GM12801 (cell line): ENCODE data around the gene CDH26.

Source experiments
- CTCF ChIP-seq: IDR thresholded peaks from one replicate; pipeline ENCODE4 v1.5.1; 2011; ENCODE audit warnings: control low read depth; ENCODE audit not compliant: insufficient read length; ENCODE audit errors: extremely low read depth

CDH26 gene

DNA sequence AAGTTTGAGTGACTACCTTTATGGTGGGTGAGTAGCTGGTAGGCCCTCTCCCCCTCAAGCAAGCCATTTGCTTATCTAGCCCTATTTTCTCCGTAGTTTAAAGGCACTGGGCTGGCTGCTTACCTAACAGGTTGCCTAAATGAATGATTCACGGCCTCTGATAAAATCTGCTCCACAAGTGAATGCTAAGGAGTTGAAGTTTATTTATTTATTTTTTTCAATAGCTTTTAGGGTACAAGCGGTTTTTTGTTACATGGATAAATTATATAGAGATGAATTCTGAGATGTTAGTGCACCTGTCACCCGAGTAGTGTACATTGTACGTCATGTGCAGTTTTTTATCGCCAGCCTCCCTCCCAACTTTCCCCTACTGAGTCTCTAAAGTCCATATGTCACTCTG, 8.3 kb upstream of the CDH26 start:
- TF ChIP-seq CTCF = no peak

DNA sequence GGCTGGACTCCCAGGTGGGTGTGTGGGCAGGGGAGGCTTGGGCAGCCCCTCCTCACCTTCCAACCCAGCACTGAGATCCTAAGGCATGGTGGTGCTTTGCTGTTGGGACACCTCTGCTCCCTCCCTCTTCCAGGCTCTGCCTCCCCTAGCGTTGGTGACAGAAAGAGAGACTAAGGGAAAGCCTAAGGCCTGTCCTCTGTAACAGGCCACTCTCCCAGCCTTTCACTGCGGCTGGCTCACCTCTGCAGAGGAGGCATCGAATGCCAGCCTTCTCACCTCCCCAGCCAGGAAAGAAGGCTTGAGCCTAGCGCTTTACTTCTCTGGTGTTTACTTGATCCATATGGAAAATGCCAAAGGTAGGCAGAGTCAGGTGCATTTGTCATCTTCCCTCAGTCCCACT, 3.5 kb upstream of the CDH26 start:
- TF ChIP-seq CTCF = no peak

DNA sequence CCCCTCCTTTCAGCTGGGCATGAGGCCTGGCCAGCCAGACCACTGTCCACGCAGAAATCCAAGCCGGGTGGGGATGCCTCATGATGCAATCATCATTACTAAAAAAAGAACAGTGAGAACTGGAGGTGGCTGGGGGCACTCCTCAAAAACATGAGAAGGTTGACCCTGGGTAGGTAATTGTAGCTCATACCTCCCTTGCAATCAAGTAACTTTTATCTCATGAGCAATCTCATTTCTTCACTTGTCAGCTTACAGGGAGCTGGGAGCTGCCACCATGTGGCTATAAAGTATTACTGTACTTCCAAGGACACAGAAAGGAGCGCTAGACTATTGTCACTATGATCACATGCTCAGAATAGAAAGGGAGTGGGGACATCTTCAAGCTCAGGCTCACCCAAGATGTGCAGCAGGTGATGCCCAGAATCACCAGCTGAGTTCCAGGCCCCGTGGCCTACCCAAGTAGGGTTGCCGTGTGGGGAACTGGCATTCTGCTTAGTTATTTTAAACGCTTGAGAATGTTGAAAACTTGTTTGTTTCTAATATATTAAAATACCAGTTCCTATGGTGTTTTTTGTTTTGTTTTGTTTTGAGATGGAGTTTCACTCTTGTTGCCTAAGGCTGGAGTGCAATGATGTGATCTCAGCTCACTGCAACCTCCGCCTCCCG, 3.0 kb upstream of the CDH26 start:
- no peak for TF ChIP-seq CTCF

DNA sequence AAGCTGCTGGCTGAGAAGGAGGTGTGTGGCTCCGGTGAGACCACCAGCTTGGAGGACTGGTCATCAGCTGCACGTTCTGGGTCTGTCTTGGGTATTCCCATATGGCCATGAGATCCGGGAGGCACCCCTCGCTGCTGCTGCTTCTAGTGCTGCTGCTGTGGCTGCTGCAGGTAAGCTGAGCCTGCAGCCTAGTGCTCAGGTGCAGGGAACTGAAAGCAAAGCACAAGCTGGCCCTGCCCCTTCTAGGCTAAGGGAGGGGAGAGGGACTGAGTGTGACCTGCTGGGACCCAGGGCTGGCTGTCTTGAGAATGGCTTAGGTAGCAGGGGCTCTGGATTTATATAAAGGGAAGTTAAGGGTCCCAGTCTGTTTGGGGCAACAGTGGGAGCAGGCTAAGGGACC, 403 bp downstream of the CDH26 start:
- TF ChIP-seq CTCF = no peak

GRCh38 chr20:59961423-59961822, 3.2 kb downstream of the CDH26 start:
- TF ChIP-seq CTCF = no peak

GRCh38 chr20:59962155-59962554, 3.9 kb downstream of the CDH26 start:
- no peak for TF ChIP-seq CTCF

GRCh38 chr20:59966428-59966827, 8.2 kb downstream of the CDH26 start:
- no peak for TF ChIP-seq CTCF
